GM06990 (cell line): ENCODE data around the gene NTF3.

ENCODE experiments used
- DNase-seq: peaks from one replicate; pipeline ENCODE4 v3.0.0-alpha.2; 2011; ENCODE audit not compliant: insufficient read length; ENCODE audit errors: extremely low read depth
- H3K27me3 ChIP-seq: replicated peaks from 2 replicates; pipeline ENCODE4 v1.6.0; 2011; ENCODE audit warnings: low read length; ENCODE audit not compliant: control insufficient read depth, insufficient read depth
- H3K36me3 ChIP-seq: 2 replicates; pipeline ENCODE4 v1.5.1; 2011; ENCODE audit warnings: low read length; ENCODE audit not compliant: control insufficient read depth, insufficient read depth
- H3K4me3 ChIP-seq: replicated peaks from 2 replicates; pipeline ENCODE4 v1.5.1; 2011; ENCODE audit warnings: low read depth, mild to moderate bottlenecking, control low read depth, low read length
- TF ChIP-seq, protein P1 (sequence below): IDR thresholded peaks from 2 replicates; pipeline ENCODE4 v1.5.1; 2011; ENCODE audit warnings: low read length, control low read depth, mild to moderate bottlenecking, inconsistent platforms; ENCODE audit not compliant: insufficient read depth, poor library complexity, severe bottlenecking

Gene NTF3

GRCh38 chr12:5487076-5487475 is 55.2 kb downstream of the NTF3 start:
- TF ChIP-seq, protein P1, sequence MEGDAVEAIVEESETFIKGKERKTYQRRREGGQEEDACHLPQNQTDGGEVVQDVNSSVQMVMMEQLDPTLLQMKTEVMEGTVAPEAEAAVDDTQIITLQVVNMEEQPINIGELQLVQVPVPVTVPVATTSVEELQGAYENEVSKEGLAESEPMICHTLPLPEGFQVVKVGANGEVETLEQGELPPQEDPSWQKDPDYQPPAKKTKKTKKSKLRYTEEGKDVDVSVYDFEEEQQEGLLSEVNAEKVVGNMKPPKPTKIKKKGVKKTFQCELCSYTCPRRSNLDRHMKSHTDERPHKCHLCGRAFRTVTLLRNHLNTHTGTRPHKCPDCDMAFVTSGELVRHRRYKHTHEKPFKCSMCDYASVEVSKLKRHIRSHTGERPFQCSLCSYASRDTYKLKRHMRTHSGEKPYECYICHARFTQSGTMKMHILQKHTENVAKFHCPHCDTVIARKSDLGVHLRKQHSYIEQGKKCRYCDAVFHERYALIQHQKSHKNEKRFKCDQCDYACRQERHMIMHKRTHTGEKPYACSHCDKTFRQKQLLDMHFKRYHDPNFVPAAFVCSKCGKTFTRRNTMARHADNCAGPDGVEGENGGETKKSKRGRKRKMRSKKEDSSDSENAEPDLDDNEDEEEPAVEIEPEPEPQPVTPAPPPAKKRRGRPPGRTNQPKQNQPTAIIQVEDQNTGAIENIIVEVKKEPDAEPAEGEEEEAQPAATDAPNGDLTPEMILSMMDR: no peak
- no peak for DNase-seq
- Histone ChIP-seq H3K36me3 (no peaks in the 10 kb centered on the region), H3K4me3 (no peak overlapping the region), H3K27me3 (no peaks in the 10 kb centered on the region)

DNA sequence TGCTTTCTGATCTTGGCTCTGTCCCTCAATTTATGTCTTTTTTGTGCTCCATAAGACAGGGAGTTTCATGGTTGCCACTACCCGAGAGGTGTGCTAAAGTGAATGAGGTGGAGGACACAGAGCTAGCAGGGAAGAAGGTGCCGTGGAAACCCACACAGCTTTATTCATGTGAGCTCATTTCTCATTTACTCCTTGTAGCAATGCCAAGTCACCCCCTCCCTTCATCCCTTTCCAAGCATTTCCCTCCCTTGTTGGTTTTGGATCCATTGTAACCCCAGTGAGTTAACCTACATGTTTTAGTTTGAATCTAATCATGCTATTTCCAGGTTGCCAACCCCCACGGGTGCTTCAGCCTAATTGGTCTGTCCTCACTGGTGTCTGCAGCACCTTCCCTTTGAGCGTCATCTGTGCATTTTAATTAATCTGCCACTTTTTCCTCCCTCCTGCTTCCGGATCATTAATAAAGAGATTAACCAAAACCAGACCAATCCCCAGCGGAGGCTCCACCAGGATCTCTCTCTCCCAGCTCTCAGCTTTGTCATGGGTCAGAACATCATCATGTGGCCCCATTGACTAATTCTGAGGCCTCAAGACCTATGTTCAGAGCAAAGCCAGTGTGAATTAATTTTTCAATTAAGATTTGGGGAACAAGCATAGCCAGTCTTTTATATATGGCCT is 56.2 kb downstream of the NTF3 start:
- Histone ChIP-seq H3K36me3 (no peaks in the 10 kb centered on the region), H3K4me3 (no peak overlapping the region), H3K27me3 (no peaks in the 10 kb centered on the region)
- DNase-seq: no peak
- TF ChIP-seq, protein P1: no peak

DNA sequence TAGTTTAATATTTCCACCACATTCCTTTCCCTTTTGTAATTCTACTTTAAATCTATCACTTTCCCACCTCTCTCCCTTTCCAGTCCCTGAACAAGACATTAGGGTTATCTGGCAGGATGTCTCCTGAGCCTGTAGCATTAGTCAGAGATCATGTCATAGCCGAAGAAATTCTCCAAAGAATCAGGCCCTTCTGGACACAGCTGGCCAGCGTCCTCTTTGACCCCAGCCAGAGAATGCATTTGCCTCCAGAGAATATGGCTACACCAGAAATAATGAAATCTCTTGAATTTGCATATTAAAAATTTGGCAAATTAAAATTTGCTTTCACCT is 56.7 kb downstream of the NTF3 start:
- no peak for DNase-seq
- Histone ChIP-seq H3K27me3 (no peaks in the 10 kb centered on the region), H3K36me3 (no peaks in the 10 kb centered on the region)

DNA sequence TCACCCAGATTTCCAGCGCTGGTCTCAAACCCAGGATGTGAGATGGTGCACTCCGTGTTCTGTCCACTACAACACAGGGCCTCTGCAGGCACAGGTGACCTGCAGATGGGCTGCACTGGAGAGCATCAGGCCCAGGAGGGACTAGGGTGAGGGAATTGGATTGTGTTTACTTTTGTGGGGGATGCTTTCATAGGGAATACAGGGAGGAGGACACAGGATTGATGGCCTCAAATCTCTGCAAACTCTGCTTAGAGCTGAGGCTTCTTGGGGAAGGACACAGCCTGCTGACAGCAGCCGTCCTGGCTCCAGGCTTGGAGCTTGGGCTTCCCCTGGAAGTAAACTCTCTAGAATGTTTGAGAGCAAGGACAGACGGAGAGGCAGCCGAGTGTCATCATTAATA is 57.1 kb downstream of the NTF3 start:
- TF ChIP-seq, protein P1: no peak
- no peaks in the 10 kb centered on the region for H3K27me3 ChIP-seq
- H3K4me3 ChIP-seq: no peak overlapping the region
- H3K36me3 ChIP-seq: no peaks in the 10 kb centered on the region
- DNase-seq: no peak

More for the DNA sequence above, 56.7 kb downstream of the NTF3 start:
- TF ChIP-seq, protein P1: no peak
- no peak overlapping the region for H3K4me3 ChIP-seq

- no peak for DNase-seq
- TF ChIP-seq, protein P1: no peak
- Histone ChIP-seq H3K27me3 (no peaks in the 10 kb centered on the region), H3K36me3 (no peaks in the 10 kb centered on the region), H3K4me3 (no peak overlapping the region)
Observed at GRCh38 chr12:5489760-5490406, 58.0 kb downstream of the NTF3 start.
